ENCODE measurements around the gene CLIC2. TPM values are rescaled to one million over a fixed set of nuclear protein-coding genes. Genes with fewer than 3 reads are reported as not detected.
A peak's percentile ranks its signal among the peaks of the same experiment; 100 is the strongest.
"Not testable (repeated sequence)": the region's sequence is repeated elsewhere in the genome, so short reads cannot be mapped to it uniquely, and the experiment has no call there.

CLIC2 gene
- total RNA-seq (2014; rRNA removed) = 0.32 and 0.92 TPM in 2 replicates
- 0.13 TPM for polyA plus RNA-seq (2012)

- peak; percentile 55 for DNase-seq (ENCODE audit: low read depth)
These were observed at the start of gene CLIC2 for GRCh38 chrX:155334486-155335336. Gene CLIC2, minus strand, starts transcription at chrX:155334614. Its CDS starts 187 bp downstream, at chrX:155334427.

- DNase-seq (ENCODE audit: low read depth) = not testable (repeated sequence)
These were observed 48.1 kb upstream of the CLIC2 start for GRCh38 chrX:155382529-155382967.

GRCh38 chrX:155381843-155382528 is 47.6 kb upstream of the CLIC2 start, which contains the start of gene F8A2:
Gene F8A2, plus strand, starts transcription at chrX:155382095. Its CDS starts 20 bp downstream, at chrX:155382115.
- DNase-seq (ENCODE audit: low read depth) = not testable (repeated sequence)

- DNase-seq (ENCODE audit: low read depth) = not testable (repeated sequence)
These were observed 45.4 kb upstream of the CLIC2 start for GRCh38 chrX:155379802-155380201.

GRCh38 chrX:155373777-155374458 is 39.5 kb upstream of the CLIC2 start:
- DNase-seq (ENCODE audit: low read depth) = not testable (repeated sequence)

GRCh38 chrX:155363712-155364111 is 29.3 kb upstream of the CLIC2 start:
- not testable (repeated sequence) for DNase-seq (ENCODE audit: low read depth)

GRCh38 chrX:155349448-155349847 is 15.0 kb upstream of the CLIC2 start:
- not testable (repeated sequence) for DNase-seq (ENCODE audit: low read depth)

- not testable (repeated sequence) for DNase-seq (ENCODE audit: low read depth)
These were observed 11.3 kb upstream of the CLIC2 start for GRCh38 chrX:155345689-155346088.

- DNase-seq (ENCODE audit: low read depth) = not testable (repeated sequence)
These were observed 911 bp upstream of the CLIC2 start for GRCh38 chrX:155335337-155335712.

GRCh38 chrX:155333544-155334100 is 792 bp downstream of the CLIC2 start:
- no peak for DNase-seq (ENCODE audit: low read depth)

GRCh38 chrX:155330992-155331391 is 3.4 kb downstream of the CLIC2 start:
- no peak for DNase-seq (ENCODE audit: low read depth)

- DNase-seq (ENCODE audit: low read depth) = no peak
These were observed 5.1 kb downstream of the CLIC2 start for GRCh38 chrX:155329293-155329692.

- DNase-seq (ENCODE audit: low read depth) = no peak
These were observed 7.8 kb downstream of the CLIC2 start for GRCh38 chrX:155326610-155327009.

GRCh38 chrX:155314260-155314659 is 20.2 kb downstream of the CLIC2 start:
- no peak for DNase-seq (ENCODE audit: low read depth)

- no peak for DNase-seq (ENCODE audit: low read depth)
These were observed 20.6 kb downstream of the CLIC2 start for GRCh38 chrX:155313766-155314165.

GRCh38 chrX:155293771-155294170 is 40.6 kb downstream of the CLIC2 start:
- DNase-seq (ENCODE audit: low read depth) = no peak

- DNase-seq (ENCODE audit: low read depth) = no peak
These were observed 54.5 kb downstream of the CLIC2 start for GRCh38 chrX:155279873-155280272.

GRCh38 chrX:155270969-155271368 is 63.4 kb downstream of the CLIC2 start:
- no peak for DNase-seq (ENCODE audit: low read depth)

- not testable (repeated sequence) for DNase-seq (ENCODE audit: low read depth)
These were observed 66.4 kb downstream of the CLIC2 start for GRCh38 chrX:155267995-155268394.

- DNase-seq (ENCODE audit: low read depth) = no peak
These were observed 68.0 kb downstream of the CLIC2 start for GRCh38 chrX:155266439-155266838.

- DNase-seq (ENCODE audit: low read depth) = peak; percentile 53
These were observed 70.4 kb downstream of the CLIC2 start, which contains the start of gene RAB39B for GRCh38 chrX:155263854-155264628. Gene RAB39B, minus strand, starts transcription at chrX:155264491. Its CDS starts 203 bp downstream, at chrX:155264288.

Data from LHCN-M2 (cell line).